Measurements from ENCODE around the gene PTK6. TPM values are rescaled to one million over a fixed set of nuclear protein-coding genes. Genes with fewer than 3 reads are reported as not detected.

The PTK6 gene
- total and polyA plus RNA-seq, 2 donors (not counting 1 experiment from before 2014, with no cell fraction given), result 0.86 to 2.3 TPM

DNA sequence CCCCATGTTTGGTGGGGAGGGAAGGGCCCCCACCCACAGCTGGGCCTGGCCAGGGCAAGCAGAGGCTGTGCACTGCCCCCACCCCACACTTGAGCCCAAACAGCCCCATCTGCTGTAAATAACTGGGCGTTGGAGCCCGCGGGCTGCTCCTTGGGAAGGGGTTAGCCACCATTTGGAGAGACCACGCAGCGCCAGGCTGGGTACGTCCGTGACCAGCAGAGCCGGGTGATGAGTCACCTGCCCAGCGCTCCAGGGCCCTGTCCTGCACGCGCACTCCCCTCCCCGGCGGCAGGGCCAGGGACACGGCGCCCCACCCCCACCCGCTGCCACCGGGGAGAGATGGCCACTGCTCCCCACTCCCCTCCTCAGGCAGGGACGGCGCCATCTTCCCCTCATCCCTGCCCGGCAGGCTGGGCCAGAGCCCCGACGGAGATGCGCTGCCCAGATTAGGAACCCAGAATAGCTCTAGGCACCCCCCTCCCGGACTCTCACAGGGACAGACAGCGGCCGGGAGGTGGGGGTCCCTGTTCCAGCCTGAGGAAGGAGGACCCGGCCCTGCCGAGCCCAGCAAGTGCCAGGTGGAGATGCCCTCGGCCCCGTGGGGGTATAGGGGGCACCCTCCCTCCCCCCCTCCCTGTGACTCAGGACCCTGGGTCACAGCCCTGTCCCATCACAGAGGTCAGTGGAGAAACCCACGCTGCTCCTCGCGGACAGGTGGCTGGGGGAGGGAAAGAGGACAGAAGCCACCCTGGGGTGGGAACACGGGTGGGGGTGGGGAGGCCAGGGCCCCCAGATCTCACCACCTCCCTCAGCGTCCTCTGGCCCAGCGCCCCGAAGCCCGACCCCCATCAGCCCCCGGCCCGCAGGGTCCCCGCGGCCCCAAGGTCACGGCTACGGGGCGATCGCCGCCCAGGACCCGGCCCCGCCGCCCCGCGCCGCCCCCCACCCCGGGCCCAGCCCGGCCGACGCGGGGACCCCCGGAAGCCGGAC, 38.9 kb downstream of the PTK6 start:
- Histone ChIP-seq H3K4me1 (ENCODE audit: control insufficient read depth in 2 of 2, insufficient read depth in 2 of 2, low read length in 2 of 2) (peaks cover 19 to 26% of the 10 kb centered on the region in 2 donors), H3K27me3 (replicated peaks in 1 of 4; ENCODE audit: control extremely low read depth in 1 of 4, control insufficient read depth in 3 of 4, insufficient read depth in 4 of 4, low read length in 3 of 4) (peaks cover 0 to 53% (median 16%) of the 10 kb centered on the region in 4 experiments), H3K36me3 (replicated peaks in 1 of 2; ENCODE audit: control extremely low read depth in 1 of 2, control insufficient read depth in 1 of 2, extremely low read depth in 1 of 2, insufficient read depth in 2 of 2, low read length in 1 of 2) (no peaks in the 10 kb centered on the region), H3K79me2 (ENCODE audit: control insufficient read depth, insufficient read depth, low read length) (no peaks in the 10 kb centered on the region), H2AFZ (ENCODE audit: insufficient read depth, low read depth, low read length, poor library complexity, severe bottlenecking) (peak overlapping the region; percentile 49), H3K9ac (ENCODE audit: low read length) (no peak overlapping the region), H3K27ac (ENCODE audit: low read length in 2 of 2) (no peak overlapping the region), H3K4me3 (ENCODE audit: control extremely low read depth in 1 of 5, extremely low read depth in 1 of 5, insufficient read depth in 1 of 5, low read depth in 2 of 5, low read length in 4 of 5) (peak overlapping the region in 3 of 5 experiments; percentile 37 to 55 (median 46)), H3K9me3 (ENCODE audit: control extremely low read depth in 1 of 3, control insufficient read depth in 2 of 3, insufficient read depth in 1 of 3, low read length in 2 of 3) (peaks cover 0 to 13% (median 0%) of the 10 kb centered on the region in 3 donors), H4K20me1 (ENCODE audit: control insufficient read depth, insufficient read depth, low read length, poor library complexity, severe bottlenecking) (no peaks in the 10 kb centered on the region), H3K4me2 (replicated peaks; ENCODE audit: low read depth, low read length, poor library complexity, severe bottlenecking) (peak overlapping the region; percentile 84)
- H3K27me3 Mint-ChIP-seq, result peaks cover 10% of the 10 kb centered on the region
- intact Hi-C loops (cut with micrococcal nuclease), result loop anchor here (2.0 kb wide), 1 partner anchor 23 kb away; the partner anchor contains the start of gene PPDPF
- H3K27ac Mint-ChIP-seq, result no peak overlapping the region
- H3K4me3 Mint-ChIP-seq, result peak overlapping the region; percentile 59
- no peaks in the 10 kb centered on the region for H3K9me3 Mint-ChIP-seq (ENCODE audit: insufficient read depth)
- CTCF ChIA-PET, result interaction anchor here (1.7 to 3.3 kb wide), 3 partner anchors 9 to 475 kb away, joined by 5 to 26 read pairs (median 24); partner anchors contain the start of gene PTK6
- POLR2A ChIA-PET, result no interaction called here
- no peak for ATAC-seq (ENCODE audit: low read depth)
- peaks cover 7% of the 10 kb centered on the region for H3K4me1 Mint-ChIP-seq
- no peak for TF ChIP-seq EZH2 (IDR thresholded peaks at IDR 0.05; ENCODE audit: borderline replicate concordance, insufficient read depth, low read depth, low read length, poor library complexity, severe bottlenecking)
- TF ChIP-seq, protein P1, sequence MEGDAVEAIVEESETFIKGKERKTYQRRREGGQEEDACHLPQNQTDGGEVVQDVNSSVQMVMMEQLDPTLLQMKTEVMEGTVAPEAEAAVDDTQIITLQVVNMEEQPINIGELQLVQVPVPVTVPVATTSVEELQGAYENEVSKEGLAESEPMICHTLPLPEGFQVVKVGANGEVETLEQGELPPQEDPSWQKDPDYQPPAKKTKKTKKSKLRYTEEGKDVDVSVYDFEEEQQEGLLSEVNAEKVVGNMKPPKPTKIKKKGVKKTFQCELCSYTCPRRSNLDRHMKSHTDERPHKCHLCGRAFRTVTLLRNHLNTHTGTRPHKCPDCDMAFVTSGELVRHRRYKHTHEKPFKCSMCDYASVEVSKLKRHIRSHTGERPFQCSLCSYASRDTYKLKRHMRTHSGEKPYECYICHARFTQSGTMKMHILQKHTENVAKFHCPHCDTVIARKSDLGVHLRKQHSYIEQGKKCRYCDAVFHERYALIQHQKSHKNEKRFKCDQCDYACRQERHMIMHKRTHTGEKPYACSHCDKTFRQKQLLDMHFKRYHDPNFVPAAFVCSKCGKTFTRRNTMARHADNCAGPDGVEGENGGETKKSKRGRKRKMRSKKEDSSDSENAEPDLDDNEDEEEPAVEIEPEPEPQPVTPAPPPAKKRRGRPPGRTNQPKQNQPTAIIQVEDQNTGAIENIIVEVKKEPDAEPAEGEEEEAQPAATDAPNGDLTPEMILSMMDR (IDR thresholded peaks at IDR 0.05), result no peak
- no peak for DNase-seq
- 8% methylated on average over 49 of the region's 60 CpGs for WGBS (ENCODE audit: insufficient coverage)
